Measurements from ENCODE around the gene NUP210. TPM values are rescaled to one million over a fixed set of nuclear protein-coding genes. Genes with fewer than 3 reads are reported as not detected.

NUP210 gene
- total RNA-seq, 1 experiment from 2014 or later: 11.4 TPM

GRCh38 chr3:13368834-13369233, 51.3 kb downstream of the NUP210 start:
- Histone ChIP-seq H3K4me3 (ENCODE audit: low read depth, low read length, poor library complexity, severe bottlenecking) (no peak overlapping the region), H3K36me3 (ENCODE audit: insufficient read depth, low read length, poor library complexity, severe bottlenecking) (no peaks in the 10 kb centered on the region), H3K4me1 (ENCODE audit: insufficient read depth, low read length, poor library complexity, severe bottlenecking) (no peaks in the 10 kb centered on the region), H3K27ac (ENCODE audit: low read depth, low read length, poor library complexity, severe bottlenecking) (no peak overlapping the region), H3K27me3 (replicated peaks; ENCODE audit: insufficient read depth, low read depth, low read length, poor library complexity) (no peaks in the 10 kb centered on the region), H3K9me3 (ENCODE audit: low read depth, low read length, poor library complexity, severe bottlenecking) (no peaks in the 10 kb centered on the region)
- ChIA-PET CTCF (no interaction called here), POLR2A (ENCODE audit: low non-redundant PET) (no interaction called here)
- BruUV-seq (replicated peaks): no TSS peak
- no peak for DNase-seq (ENCODE audit: low spot score)
- intact Hi-C loops (cut with micrococcal nuclease; ENCODE audit: unreplicated experiment): no loop called here
- TF ChIP-seq EZH2 (IDR thresholded peaks at IDR 0.05; ENCODE audit: borderline replicate concordance, low read depth, low read length, poor library complexity, severe bottlenecking): no peak
- TF ChIP-seq CTCF (conservative IDR thresholded peaks at IDR 0.05; ENCODE audit: low read depth, low read length): no peak

GRCh38 chr3:13367728-13368127, 52.4 kb downstream of the NUP210 start:
- no peak for DNase-seq (ENCODE audit: low spot score)
- Histone ChIP-seq H3K4me1 (ENCODE audit: insufficient read depth, low read length, poor library complexity, severe bottlenecking) (no peaks in the 10 kb centered on the region), H3K4me3 (ENCODE audit: low read depth, low read length, poor library complexity, severe bottlenecking) (no peak overlapping the region), H3K27me3 (replicated peaks; ENCODE audit: insufficient read depth, low read depth, low read length, poor library complexity) (no peaks in the 10 kb centered on the region), H3K36me3 (ENCODE audit: insufficient read depth, low read length, poor library complexity, severe bottlenecking) (no peaks in the 10 kb centered on the region), H3K9me3 (ENCODE audit: low read depth, low read length, poor library complexity, severe bottlenecking) (no peaks in the 10 kb centered on the region), H3K27ac (ENCODE audit: low read depth, low read length, poor library complexity, severe bottlenecking) (no peak overlapping the region)
- intact Hi-C loops (cut with micrococcal nuclease; ENCODE audit: unreplicated experiment): no loop called here
- TF ChIP-seq EZH2 (IDR thresholded peaks at IDR 0.05; ENCODE audit: borderline replicate concordance, low read depth, low read length, poor library complexity, severe bottlenecking) (no peak), CTCF (conservative IDR thresholded peaks at IDR 0.05; ENCODE audit: low read depth, low read length) (no peak)
- CTCF ChIA-PET: no interaction called here
- POLR2A ChIA-PET (ENCODE audit: low non-redundant PET): no interaction called here
- BruUV-seq (replicated peaks): no TSS peak

DNA sequence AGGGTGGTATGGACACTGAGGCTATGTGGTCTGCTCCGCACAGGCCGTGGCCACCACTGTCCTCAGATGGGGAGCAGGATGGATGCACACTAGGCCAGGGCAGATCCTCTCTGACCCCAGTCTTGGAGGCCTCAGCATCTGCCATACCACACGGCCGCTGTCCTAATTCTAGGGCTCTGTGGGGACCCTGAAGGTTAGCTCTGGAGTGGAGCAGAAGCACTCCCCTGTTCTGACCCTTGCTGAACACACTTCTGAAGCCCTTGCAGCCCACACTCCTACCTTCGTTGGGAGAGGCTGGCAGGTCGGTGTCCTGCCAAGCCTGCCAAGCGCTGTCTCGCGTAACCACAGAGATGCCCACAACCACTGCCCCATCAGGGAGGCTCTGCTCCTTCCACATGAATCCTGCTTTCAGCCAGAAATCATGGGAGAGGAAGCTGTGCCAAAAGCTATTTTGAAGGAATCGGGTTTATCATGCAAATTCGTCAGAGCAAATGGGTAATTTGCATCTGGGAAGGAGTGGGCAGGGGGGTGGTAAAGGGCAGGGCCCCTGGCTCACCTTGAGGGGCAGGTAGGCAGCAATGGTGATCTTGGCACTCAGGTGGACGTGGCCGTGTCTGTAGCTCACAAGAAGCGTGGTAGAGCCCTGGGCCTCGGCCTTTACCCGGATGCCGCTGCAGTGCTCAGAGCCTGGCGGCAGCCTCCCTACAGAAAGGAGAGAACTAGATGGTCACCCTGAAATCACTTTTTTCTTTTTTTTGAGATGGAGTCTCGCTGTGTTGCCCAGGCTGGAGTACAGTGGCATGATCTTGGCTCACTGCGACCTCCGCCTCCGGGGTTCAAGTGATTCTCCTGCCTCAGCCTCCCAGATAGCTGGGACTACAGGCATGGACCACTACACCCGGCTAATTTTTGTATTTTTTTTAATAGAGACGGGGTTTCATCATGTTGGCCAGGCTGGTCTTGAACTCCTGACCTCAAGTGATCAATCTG, 54.4 kb downstream of the NUP210 start:
- intact Hi-C loops (cut with micrococcal nuclease; ENCODE audit: unreplicated experiment): no loop called here
- no peak overlapping the region for H3K27ac ChIP-seq (ENCODE audit: low read depth, low read length, poor library complexity, severe bottlenecking)
- POLR2A ChIA-PET (ENCODE audit: low non-redundant PET): no interaction called here

More for the DNA sequence above, 54.4 kb downstream of the NUP210 start:
- BruUV-seq (replicated peaks): no TSS peak
- no peak for DNase-seq (ENCODE audit: low spot score)
- no peak for TF ChIP-seq EZH2 (IDR thresholded peaks at IDR 0.05; ENCODE audit: borderline replicate concordance, low read depth, low read length, poor library complexity, severe bottlenecking)
- no peak for TF ChIP-seq CTCF (conservative IDR thresholded peaks at IDR 0.05; ENCODE audit: low read depth, low read length)
- Histone ChIP-seq H3K4me3 (ENCODE audit: low read depth, low read length, poor library complexity, severe bottlenecking) (no peak overlapping the region), H3K4me1 (ENCODE audit: insufficient read depth, low read length, poor library complexity, severe bottlenecking) (no peaks in the 10 kb centered on the region), H3K36me3 (ENCODE audit: insufficient read depth, low read length, poor library complexity, severe bottlenecking) (no peaks in the 10 kb centered on the region), H3K9me3 (ENCODE audit: low read depth, low read length, poor library complexity, severe bottlenecking) (no peaks in the 10 kb centered on the region), H3K27me3 (replicated peaks; ENCODE audit: insufficient read depth, low read depth, low read length, poor library complexity) (no peaks in the 10 kb centered on the region)
- CTCF ChIA-PET: no interaction called here

Data from A673 (cell line).